ENCODE results near the gene MTOR.

- TF ChIP-seq CTCF (IDR thresholded peaks at IDR 0.05) (no peak), YY1 (IDR thresholded peaks at IDR 0.05; ENCODE audit: low read depth) (no peak), SIN3A (IDR thresholded peaks at IDR 0.05; ENCODE audit: borderline replicate concordance, low read depth, low read length) (no peak), TAF1 (IDR thresholded peaks at IDR 0.05; ENCODE audit: borderline replicate concordance, low read depth, low read length) (no peak), POLR2AphosphoS5 (IDR thresholded peaks at IDR 0.05; ENCODE audit: low read depth, low read length) (no peak), EZH2phosphoT487 (IDR thresholded peaks at IDR 0.05; ENCODE audit: borderline replicate concordance, low read depth) (no peak), SMC3 (IDR thresholded peaks at IDR 0.05; ENCODE audit: low read depth, low read length) (no peak), GABPA (IDR thresholded peaks at IDR 0.05; ENCODE audit: low read depth) (no peak), RAD21 (IDR thresholded peaks at IDR 0.05; ENCODE audit: low read length) (no peak), MXI1 (IDR thresholded peaks at IDR 0.05; ENCODE audit: low read depth, low read length) (no peak), ELF1 (IDR thresholded peaks at IDR 0.05) (no peak)
- TF ChIP-seq, protein P1, sequence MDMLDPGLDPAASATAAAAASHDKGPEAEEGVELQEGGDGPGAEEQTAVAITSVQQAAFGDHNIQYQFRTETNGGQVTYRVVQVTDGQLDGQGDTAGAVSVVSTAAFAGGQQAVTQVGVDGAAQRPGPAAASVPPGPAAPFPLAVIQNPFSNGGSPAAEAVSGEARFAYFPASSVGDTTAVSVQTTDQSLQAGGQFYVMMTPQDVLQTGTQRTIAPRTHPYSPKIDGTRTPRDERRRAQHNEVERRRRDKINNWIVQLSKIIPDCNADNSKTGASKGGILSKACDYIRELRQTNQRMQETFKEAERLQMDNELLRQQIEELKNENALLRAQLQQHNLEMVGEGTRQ (IDR thresholded peaks at IDR 0.05; ENCODE audit: borderline replicate concordance, low read depth, low read length), result no peak
- TF ChIP-seq, protein P2, sequence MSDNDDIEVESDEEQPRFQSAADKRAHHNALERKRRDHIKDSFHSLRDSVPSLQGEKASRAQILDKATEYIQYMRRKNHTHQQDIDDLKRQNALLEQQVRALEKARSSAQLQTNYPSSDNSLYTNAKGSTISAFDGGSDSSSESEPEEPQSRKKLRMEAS (IDR thresholded peaks at IDR 0.05; ENCODE audit: low read depth), result no peak
- TF ChIP-seq, protein P3, sequence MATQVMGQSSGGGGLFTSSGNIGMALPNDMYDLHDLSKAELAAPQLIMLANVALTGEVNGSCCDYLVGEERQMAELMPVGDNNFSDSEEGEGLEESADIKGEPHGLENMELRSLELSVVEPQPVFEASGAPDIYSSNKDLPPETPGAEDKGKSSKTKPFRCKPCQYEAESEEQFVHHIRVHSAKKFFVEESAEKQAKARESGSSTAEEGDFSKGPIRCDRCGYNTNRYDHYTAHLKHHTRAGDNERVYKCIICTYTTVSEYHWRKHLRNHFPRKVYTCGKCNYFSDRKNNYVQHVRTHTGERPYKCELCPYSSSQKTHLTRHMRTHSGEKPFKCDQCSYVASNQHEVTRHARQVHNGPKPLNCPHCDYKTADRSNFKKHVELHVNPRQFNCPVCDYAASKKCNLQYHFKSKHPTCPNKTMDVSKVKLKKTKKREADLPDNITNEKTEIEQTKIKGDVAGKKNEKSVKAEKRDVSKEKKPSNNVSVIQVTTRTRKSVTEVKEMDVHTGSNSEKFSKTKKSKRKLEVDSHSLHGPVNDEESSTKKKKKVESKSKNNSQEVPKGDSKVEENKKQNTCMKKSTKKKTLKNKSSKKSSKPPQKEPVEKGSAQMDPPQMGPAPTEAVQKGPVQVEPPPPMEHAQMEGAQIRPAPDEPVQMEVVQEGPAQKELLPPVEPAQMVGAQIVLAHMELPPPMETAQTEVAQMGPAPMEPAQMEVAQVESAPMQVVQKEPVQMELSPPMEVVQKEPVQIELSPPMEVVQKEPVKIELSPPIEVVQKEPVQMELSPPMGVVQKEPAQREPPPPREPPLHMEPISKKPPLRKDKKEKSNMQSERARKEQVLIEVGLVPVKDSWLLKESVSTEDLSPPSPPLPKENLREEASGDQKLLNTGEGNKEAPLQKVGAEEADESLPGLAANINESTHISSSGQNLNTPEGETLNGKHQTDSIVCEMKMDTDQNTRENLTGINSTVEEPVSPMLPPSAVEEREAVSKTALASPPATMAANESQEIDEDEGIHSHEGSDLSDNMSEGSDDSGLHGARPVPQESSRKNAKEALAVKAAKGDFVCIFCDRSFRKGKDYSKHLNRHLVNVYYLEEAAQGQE (IDR thresholded peaks at IDR 0.05; ENCODE audit: low read depth, low read length), result no peak
These were observed 193.5 kb downstream of the MTOR start for GRCh38 chr1:11068600-11069473.
